Measurements from ENCODE around the gene CCDC88B. TPM values are rescaled to one million over a fixed set of nuclear protein-coding genes. Genes with fewer than 3 reads are reported as not detected.

The CCDC88B gene
- total and polyA plus RNA-seq, 4 donors = 3.5 to 4.9 (median 4.0) TPM

DNA sequence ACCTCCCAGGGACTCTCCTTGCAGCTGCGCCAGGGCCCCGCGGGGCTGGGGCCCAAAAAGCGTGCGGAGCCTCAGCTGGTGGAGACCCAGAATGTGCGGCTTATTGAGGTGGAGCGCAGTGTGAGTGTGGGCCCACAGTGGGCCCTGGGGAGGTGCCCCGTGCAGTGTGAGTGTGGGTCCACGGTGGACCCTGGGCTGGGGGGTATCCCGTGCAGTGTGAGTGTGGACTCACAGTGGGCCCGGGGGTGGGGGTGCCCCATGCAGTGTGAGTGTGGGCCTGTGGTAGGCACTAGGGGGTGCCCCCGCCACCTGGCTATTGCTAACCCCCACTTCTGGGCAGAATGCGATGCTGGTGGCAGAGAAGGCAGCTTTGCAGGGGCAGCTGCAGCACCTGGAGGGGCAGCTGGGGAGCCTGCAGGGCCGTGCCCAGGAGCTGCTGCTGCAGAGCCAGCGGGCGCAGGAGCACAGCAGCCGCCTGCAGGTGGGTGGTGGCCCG is 11.2 kb downstream of the CCDC88B start:
- DNase-seq (ENCODE audit: low spot score) = no peak
- Histone ChIP-seq H3K4me1 (ENCODE audit: control insufficient read depth in 4 of 4, insufficient read depth in 4 of 4, low read length in 3 of 4) (peaks cover 0 to 17% (median 9%) of the 10 kb centered on the region in 4 donors), H3K9me3 (ENCODE audit: control insufficient read depth in 4 of 4, low read length in 3 of 4) (no peaks in the 10 kb centered on the region), H3K36me3 (ENCODE audit: control insufficient read depth in 4 of 4, insufficient read depth in 3 of 4, low read depth in 1 of 4, low read length in 3 of 4) (no peaks in the 10 kb centered on the region), H3K4me3 (ENCODE audit: low read depth in 1 of 3, low read length in 3 of 3) (no peak overlapping the region), H3K9ac (ENCODE audit: low read depth in 1 of 2, low read length in 2 of 2) (no peak overlapping the region), H3K27me3 (ENCODE audit: control insufficient read depth in 4 of 4, insufficient read depth in 4 of 4, low read length in 3 of 4) (no peaks in the 10 kb centered on the region), H3K27ac (ENCODE audit: low read depth in 1 of 2, low read length in 2 of 2) (no peak overlapping the region)
- TF ChIP-seq, protein P1, sequence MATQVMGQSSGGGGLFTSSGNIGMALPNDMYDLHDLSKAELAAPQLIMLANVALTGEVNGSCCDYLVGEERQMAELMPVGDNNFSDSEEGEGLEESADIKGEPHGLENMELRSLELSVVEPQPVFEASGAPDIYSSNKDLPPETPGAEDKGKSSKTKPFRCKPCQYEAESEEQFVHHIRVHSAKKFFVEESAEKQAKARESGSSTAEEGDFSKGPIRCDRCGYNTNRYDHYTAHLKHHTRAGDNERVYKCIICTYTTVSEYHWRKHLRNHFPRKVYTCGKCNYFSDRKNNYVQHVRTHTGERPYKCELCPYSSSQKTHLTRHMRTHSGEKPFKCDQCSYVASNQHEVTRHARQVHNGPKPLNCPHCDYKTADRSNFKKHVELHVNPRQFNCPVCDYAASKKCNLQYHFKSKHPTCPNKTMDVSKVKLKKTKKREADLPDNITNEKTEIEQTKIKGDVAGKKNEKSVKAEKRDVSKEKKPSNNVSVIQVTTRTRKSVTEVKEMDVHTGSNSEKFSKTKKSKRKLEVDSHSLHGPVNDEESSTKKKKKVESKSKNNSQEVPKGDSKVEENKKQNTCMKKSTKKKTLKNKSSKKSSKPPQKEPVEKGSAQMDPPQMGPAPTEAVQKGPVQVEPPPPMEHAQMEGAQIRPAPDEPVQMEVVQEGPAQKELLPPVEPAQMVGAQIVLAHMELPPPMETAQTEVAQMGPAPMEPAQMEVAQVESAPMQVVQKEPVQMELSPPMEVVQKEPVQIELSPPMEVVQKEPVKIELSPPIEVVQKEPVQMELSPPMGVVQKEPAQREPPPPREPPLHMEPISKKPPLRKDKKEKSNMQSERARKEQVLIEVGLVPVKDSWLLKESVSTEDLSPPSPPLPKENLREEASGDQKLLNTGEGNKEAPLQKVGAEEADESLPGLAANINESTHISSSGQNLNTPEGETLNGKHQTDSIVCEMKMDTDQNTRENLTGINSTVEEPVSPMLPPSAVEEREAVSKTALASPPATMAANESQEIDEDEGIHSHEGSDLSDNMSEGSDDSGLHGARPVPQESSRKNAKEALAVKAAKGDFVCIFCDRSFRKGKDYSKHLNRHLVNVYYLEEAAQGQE (IDR thresholded peaks at IDR 0.05) = no peak
- TF ChIP-seq, protein P2, sequence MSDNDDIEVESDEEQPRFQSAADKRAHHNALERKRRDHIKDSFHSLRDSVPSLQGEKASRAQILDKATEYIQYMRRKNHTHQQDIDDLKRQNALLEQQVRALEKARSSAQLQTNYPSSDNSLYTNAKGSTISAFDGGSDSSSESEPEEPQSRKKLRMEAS (IDR thresholded peaks at IDR 0.05) = no peak
- no peak for TF ChIP-seq TAF1 (conservative IDR thresholded peaks at IDR 0.05)
- TF ChIP-seq GABPA (IDR thresholded peaks at IDR 0.05 in 1 of 2, conservative IDR thresholded peaks at IDR 0.05 in 1 of 2) = no peak
- TF ChIP-seq EGR1 (IDR thresholded peaks at IDR 0.05; ENCODE audit: low read depth in 2 of 2) = no peak
- TF ChIP-seq, protein P3, sequence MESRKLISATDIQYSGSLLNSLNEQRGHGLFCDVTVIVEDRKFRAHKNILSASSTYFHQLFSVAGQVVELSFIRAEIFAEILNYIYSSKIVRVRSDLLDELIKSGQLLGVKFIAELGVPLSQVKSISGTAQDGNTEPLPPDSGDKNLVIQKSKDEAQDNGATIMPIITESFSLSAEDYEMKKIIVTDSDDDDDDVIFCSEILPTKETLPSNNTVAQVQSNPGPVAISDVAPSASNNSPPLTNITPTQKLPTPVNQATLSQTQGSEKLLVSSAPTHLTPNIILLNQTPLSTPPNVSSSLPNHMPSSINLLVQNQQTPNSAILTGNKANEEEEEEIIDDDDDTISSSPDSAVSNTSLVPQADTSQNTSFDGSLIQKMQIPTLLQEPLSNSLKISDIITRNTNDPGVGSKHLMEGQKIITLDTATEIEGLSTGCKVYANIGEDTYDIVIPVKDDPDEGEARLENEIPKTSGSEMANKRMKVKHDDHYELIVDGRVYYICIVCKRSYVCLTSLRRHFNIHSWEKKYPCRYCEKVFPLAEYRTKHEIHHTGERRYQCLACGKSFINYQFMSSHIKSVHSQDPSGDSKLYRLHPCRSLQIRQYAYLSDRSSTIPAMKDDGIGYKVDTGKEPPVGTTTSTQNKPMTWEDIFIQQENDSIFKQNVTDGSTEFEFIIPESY (IDR thresholded peaks at IDR 0.05) = no peak
- TF ChIP-seq, protein P4, sequence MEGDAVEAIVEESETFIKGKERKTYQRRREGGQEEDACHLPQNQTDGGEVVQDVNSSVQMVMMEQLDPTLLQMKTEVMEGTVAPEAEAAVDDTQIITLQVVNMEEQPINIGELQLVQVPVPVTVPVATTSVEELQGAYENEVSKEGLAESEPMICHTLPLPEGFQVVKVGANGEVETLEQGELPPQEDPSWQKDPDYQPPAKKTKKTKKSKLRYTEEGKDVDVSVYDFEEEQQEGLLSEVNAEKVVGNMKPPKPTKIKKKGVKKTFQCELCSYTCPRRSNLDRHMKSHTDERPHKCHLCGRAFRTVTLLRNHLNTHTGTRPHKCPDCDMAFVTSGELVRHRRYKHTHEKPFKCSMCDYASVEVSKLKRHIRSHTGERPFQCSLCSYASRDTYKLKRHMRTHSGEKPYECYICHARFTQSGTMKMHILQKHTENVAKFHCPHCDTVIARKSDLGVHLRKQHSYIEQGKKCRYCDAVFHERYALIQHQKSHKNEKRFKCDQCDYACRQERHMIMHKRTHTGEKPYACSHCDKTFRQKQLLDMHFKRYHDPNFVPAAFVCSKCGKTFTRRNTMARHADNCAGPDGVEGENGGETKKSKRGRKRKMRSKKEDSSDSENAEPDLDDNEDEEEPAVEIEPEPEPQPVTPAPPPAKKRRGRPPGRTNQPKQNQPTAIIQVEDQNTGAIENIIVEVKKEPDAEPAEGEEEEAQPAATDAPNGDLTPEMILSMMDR (IDR thresholded peaks at IDR 0.05; ENCODE audit: low read depth, low read length, missing input control) = no peak
- TF ChIP-seq RXRA (IDR thresholded peaks at IDR 0.05) = no peak
- no peak for TF ChIP-seq FOXA2 (IDR thresholded peaks at IDR 0.05)
- no peak for TF ChIP-seq YY1 (IDR thresholded peaks at IDR 0.05)
- no peak for TF ChIP-seq RAD21 (IDR thresholded peaks at IDR 0.05)
- no peak for TF ChIP-seq NR2F2 (IDR thresholded peaks at IDR 0.05)
- no peak for TF ChIP-seq JUND (IDR thresholded peaks at IDR 0.05)
- WGBS = 95% methylated on average over 18 of the region's 18 CpGs

DNA sequence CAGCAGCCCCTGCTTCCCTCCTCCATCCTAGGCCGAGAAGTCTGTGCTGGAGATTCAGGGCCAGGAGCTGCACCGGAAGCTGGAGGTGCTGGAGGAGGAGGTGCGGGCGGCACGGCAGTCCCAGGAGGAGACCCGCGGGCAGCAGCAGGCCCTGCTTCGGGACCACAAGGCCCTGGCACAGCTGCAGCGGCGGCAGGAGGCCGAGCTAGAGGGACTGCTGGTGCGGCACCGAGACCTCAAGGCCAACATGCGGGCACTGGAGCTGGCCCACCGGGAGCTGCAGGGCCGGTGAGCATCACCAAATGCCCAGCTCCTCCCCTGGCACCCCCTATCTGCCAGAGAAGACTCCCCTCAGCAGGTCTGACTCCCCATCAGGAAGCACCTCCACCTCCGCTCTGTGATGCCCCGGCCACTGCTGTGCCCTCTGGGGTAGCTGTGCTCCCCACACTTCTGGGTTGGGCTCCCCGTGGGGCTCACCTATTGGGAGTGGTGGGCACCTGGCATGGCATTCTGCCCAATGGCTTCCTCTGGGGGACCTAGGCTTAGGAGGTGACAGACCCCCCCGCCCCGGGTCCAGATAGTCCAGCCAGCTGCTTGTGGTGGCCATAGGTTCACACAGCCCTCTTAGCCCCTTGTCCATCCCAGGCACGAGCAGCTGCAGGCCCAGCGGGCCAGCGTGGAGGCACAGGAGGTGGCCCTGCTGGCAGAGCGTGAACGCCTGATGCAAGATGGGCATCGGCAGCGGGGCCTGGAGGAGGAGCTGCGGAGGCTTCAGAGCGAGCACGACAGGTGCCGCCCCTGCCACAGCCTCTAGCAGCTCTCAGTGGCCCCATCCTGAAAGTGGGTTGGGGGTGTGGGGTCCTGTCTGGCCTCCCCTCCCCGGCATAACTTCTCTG is 12.3 kb downstream of the CCDC88B start:
- no peaks in the 10 kb centered on the region for H3K27me3 ChIP-seq (ENCODE audit: control insufficient read depth in 4 of 4, insufficient read depth in 4 of 4, low read length in 3 of 4)
- H3K27ac ChIP-seq (ENCODE audit: low read depth in 1 of 2, low read length in 2 of 2) = no peak overlapping the region
- 96% methylated on average over 33 of the region's 33 CpGs for WGBS
- no peak overlapping the region for H3K4me3 ChIP-seq (ENCODE audit: low read depth in 1 of 3, low read length in 3 of 3)
- no peak for DNase-seq (ENCODE audit: low spot score)
- no peak for TF ChIP-seq TAF1 (conservative IDR thresholded peaks at IDR 0.05)
- TF ChIP-seq HNF4A (conservative IDR thresholded peaks at IDR 0.05) = no peak
- H3K9ac ChIP-seq (ENCODE audit: low read depth in 1 of 2, low read length in 2 of 2) = no peak overlapping the region
- peaks cover 0 to 17% (median 9%) of the 10 kb centered on the region in 4 donors for H3K4me1 ChIP-seq (ENCODE audit: control insufficient read depth in 4 of 4, insufficient read depth in 4 of 4, low read length in 3 of 4)
- H3K36me3 ChIP-seq (ENCODE audit: control insufficient read depth in 4 of 4, insufficient read depth in 3 of 4, low read depth in 1 of 4, low read length in 3 of 4) = no peaks in the 10 kb centered on the region
- H3K9me3 ChIP-seq (ENCODE audit: control insufficient read depth in 4 of 4, low read length in 3 of 4) = no peaks in the 10 kb centered on the region

Data from liver (tissue), 9 donors.